Measurements from ENCODE around the gene FBXW8.

Gene FBXW8

DNA sequence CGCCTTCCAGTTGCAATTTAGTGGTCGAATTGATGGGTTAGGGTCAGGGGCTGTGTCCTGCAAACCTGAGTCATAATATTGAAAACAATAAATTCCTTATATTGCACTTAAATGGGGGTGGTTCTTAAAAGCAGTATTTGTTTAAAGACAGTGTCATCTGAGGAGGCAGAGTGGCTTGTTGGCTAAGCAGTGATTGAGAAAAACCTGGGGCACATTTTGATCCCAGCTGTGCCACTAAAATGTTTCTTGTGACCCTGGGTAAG is 48.4 kb downstream of the FBXW8 start:
- no peak for FAIRE-seq

DNA sequence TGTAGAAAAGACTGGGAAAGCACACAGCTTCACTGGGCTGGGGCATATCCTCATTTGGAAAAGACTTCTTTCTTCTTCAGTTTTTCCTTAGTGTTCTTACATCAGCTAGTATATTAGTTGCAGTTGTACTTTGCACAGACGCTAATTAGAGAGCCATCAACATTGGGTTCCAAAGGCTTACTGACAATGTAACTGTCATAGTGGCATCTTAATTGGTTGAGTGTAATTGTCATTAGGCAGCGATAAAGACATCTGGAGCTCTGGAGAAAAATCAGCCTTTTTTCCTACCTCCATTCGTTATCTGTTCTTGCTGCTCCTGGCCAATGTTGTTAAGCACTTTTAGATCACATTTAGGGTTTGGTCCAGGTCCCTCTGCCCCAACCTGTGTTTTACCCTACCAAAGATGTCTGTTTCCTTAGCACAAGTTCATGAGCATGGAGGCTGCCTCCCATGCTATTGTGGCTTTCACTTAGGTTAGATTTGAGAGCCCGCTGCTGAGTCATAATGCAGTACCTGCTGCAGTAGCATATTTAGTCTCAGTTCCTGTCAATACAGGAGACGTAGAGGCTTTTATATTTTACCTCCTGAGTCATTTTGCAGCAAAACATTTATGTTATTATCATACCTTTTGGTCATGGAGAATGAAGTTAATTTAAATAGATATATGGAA is 49.2 kb downstream of the FBXW8 start:
- FAIRE-seq = no peak

DNA sequence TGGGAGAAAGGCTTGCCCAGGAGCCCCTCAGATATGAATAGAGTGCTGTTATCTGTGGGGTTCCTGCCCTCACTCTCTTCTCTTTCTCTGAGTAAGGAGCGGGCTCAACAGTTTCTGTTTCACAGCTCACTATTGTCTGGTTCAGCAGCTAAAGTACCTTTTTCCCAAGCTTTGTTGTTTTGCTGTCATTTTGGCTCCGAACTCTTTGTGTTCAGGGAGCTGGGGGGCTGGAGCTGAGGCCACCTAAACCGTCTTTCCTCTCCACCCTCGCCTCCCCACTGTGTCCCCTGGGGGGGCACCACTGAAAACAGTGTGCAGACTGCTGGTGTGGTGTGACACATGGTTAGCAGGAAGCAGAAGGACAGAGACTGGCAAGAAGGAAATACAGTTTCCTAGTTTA is 51.4 kb downstream of the FBXW8 start:
- no peak for FAIRE-seq

DNA sequence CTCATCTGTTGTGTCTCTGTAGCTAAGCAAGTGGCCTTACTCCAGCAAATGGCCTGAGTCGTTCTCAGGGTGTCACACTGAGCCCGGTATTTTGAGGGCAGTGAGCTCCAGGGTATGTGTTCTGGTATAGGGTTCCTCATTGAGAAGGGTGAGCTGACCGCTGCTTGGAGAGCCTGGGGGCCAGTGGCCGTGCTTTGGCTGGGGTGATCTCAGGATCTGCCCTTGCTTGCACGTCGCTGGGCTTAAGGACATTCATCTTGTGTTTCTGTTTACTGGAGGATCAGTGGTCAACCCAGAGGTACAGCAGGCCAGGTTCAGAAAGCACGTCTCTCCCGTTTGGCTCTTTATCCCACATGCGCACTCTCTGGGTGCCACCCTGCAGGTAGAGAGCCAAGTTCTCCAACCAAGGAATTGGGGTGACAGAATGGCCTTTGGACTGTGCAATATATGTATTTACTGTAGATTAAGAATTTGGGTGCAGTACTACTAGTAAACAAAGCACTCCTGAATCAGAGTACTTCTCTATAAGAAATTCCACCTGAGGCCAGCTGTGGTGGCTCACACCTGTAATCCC is 52.1 kb downstream of the FBXW8 start:
- no peak for FAIRE-seq

DNA sequence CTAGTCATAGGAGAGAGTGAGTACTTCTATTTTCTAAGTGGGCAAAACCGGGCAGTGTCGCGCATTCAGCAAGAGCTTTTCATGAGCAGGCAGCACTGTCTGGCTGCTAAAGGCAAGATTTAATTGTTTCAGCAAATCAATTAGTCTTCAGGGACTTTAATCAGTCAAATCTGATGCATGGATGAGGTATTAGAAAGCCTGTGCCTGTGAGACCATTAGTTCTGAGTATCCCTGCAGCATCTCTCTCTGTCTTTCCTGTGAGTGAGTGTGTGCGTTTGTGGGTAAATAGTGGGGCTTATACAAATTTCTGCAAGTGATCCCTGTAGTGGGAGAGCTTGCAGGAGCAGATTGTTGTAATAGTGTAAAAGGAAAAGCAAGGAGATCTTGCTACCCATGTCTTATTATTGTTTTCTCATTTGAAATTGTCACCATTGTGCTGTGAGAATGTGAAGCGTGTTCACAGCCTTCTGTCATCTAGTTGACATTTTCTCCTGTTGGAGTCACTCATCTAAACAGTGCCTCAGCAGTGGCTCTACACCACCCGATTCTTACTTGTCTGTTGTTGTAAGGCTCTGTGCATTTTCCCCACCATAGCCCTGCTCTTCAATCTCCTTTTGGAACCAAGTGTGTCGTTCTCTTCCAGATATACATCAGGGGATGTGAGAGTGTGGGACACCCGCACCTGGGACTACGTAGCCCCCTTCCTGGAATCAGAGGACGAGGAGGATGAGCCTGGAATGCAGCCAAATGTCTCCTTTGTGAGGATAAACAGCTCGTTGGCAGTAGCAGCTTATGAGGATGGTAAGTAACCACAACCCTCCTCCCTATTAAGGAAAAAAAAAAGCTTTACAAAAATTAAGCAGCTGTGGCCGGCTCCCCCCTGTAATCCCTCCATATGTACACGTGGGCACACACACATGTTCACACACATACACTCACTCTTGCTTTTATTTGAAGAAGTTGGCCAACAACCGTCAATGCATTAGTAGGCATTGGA is 53.6 kb downstream of the FBXW8 start:
- no peak for FAIRE-seq

DNA sequence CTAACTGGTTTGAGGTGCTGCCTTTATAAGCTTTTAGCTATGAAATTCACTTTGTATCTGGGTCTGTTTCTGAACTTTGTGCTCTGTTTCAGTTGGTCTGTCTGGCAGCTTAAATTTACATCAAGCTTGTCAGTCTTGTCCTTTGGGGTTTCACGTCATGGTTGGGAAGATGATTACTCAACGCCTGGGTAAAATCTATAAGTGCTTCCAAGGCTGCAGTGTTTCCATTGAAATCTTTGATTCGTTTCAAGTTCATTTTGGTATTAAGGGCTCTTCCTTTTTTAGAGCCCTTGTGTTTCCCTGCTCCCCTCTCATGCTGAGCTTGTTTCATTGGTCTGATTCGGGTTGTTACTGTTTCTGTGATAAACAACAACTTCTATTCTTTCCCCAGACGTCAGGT is 58.2 kb downstream of the FBXW8 start:
- no peak for FAIRE-seq

DNA sequence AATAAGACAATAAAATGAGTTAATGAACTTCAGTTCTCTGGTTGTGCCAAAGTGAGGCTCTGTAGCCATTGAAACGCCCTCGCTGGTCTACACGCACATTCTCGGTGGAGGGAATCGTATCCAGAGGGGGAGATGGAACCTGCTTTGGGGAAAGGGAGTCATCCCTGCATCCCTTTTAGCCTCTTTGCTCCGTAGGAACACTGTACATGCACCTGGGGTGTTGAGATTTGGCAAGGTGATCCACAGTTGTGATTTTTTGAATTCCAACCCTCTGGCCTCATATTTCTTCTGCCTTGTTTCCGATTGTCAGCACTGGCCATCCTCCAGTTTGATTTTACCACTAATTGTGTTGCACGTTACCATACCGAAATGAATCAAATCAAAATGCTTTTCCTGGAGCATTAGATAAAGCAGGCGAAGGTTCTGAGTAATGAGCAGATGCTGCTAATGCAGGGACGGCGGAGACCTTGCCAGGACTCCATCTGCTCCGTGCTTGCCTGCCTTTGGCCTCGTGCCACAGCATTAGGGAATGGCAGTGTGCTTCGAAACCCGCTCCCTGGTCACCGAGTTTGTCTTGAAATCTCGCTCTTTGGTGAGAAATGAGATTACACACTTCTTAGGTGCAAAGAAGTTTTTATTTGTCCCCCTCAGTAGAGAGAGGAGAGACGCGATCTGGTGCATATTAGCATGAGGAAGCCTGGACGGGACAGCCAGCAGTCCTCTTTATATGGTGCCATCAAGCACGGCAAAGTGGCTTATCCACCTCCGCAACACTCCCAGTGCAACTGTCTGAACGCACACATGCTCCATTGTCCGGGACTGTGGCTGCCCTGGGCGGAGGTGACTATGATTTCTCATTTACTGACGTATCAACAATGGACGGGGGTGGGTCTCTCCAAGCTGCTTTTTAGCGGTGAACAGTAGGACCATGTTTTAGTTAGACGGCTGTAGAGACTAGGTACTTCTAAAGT is 59.1 kb downstream of the FBXW8 start:
- no peak for FAIRE-seq

DNA sequence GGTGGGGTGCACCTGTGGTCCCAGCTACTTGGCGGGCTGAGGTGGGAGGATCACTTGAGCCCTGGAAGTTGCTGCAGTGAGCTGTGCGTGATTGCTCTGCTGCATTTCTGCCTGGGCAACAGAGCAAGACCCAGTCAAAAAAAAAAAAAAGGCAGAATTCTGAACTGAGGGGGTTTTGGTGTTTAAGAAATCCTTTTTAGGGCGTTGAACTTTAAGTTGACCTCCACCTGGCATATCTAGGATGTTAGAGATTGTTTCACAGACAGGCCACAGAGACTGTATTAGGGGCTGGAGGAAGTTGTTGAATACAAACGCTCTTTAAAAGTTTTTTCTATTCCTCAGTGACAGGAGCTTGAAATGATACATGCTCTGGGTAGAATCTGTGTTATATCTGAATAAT is 60.5 kb downstream of the FBXW8 start:
- no peak for FAIRE-seq

DNA sequence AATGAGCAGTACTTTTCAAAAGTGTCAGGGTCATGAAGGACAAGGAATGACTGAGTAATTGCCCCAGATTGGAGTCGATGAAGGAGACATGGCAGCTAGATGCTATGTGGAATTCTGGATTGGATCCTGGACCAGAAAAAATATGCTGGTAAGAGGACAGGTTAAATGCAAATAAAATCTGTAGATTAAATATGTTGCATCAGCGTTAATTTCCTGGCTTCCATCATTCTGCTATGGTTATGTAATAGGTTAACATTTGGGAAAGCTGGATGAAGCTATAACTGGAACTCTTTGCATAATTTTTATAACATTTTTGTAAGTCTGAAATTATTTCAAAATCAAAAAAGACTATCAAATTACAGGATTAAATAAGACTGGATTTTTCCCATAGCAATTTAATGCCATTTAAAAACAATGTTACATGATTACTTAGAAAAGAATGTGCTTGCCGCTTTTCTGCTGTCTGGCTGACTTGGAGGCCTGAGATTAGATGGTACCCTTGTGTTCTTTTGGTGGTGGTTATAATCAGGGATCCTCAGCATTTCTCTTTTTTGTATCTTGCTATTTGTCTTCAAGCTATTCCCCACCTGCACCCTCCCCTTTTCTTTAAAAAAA is 65.1 kb downstream of the FBXW8 start:
- FAIRE-seq = no peak

DNA sequence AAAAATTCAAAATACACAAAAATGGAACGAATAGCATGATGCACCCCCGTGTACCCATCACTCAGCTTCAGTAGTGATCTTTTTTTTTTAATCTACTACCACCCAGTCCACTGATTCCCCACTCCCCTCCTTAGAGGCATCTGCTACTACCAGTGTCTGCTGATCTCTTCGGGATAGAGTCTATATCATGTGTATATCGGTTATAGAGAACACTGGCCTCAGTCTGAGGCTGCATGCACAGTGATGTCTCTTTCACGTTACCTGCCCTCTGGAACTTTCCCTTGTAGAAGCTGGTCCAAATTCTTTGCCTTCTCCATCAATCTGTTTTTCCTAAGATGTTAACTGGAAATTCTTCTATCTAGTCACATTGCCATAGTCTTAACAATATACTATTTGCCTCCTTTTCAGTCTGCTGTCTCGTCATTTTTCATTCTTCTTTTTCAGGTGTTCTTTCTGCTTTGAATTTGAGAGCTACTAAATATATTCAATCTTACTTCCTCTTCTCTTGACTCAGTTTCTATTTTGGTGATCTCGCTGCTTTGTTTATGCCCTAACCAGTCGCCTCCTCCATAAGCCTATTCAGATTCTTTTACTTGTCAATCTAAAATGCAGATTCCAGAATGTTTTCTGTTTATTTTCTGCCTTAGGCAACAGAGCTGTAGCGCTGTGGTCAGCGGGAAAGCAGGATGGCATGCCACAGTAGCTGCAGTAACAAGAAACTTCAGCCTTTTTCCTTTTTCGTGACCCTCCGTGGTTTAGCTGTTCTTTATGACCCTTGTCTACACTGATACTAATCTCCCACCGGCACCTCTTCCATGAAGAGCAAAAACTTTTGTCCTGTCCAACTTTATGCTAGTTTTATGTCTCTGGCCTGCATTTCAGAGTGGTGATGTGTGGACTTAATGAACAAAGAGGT is 67.0 kb downstream of the FBXW8 start:
- no peak for FAIRE-seq

DNA sequence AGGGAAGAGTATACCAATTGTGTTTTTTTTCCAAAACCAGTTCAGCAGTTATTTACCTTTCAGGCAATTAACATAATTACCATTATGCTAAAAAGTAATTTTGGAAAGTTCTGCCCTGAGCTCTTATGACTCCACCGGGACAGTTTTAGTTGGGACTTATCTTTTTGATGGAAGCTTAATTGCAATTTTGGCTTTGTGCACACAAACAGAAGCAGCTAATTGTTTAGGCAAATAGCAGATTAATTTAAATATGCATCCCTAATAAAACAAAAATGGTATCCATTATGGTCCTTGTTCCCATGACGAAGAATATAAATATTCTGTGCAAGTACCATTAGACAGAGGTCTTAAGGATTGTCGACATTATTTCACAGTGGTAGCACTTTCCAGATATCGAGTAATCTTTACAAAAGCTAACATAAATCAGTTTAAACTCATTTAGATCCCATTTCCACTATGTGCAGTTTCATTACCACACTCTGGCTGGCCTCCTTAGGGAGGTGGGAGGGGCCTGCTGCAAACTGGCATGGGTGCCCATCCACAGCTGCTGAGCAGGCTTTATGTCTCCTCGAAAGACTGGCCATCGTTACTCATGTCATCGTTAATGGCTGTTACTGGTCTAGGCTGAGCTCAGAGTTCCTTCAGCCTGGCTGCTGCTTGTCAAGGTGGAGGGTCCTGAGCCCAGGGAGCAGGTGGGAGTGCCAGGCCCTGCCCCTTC is 68.2 kb downstream of the FBXW8 start:
- FAIRE-seq = no peak

DNA sequence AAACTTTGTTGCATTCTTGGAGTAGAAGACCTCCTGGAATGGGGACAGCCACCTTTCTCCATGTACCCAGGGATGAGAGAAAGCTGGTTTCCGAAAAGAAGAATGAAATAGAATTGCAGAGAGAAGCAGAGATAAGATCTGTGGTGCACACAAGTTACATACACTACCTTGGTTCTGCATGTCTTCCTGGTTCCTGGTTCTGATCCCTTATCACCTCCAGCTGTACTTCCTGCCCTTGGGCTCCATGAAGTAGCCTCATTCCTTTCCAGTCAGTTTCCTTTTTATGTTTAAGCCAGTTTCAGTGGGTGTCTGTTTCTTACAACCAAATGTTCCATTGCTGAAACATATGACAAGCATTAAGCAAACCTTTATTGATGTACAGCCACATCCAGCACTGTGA is 69.3 kb downstream of the FBXW8 start:
- FAIRE-seq = no peak

DNA sequence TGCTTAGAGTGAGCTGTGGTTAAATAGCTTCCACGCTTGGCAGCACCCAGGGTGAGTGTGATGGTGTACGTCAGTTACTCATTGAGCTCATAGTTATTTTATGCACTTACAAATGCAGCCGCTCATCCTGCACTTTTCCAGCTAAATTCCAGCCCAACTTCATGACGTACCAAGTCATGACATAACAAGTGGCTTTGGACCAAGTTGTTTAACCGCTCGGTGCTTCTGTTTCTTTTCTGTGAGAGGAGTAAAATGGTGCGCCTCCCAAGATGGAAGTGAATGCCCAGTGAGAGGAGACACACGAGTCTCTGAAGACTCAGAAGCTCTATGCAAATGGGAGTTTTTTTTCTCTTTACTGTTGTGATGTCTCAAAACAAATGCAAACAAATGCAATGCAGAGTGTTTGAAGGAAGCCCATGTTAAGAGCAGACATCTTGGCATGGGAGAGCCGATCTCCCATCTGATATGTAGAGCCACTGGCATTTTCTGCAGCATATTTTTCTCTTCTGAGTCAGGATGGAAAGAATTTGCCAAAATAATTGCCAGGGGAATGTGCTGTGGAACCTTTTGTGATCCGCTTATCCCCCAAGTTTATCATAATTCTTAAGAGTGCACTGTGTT is 72.2 kb downstream of the FBXW8 start:
- FAIRE-seq = no peak

DNA sequence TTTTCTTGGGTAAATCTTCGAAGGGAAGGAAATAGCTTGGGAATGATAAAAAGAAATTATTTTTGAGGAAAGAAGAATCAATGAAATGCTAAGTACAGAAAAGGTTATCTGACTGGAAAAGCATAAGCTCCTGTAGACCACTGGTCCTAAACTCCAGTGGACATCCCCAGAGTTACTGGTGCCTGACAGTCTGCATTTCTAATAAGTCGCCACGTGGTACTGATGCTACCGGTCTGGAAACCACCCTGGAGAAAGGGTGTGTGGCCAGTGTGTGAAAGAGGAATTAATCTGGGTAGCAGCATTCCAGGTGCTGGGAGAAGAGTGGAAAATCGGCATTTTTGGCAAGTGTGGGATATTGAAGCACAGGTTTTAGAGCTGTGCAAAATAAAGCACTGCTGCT is 73.3 kb downstream of the FBXW8 start:
- no peak for FAIRE-seq

DNA sequence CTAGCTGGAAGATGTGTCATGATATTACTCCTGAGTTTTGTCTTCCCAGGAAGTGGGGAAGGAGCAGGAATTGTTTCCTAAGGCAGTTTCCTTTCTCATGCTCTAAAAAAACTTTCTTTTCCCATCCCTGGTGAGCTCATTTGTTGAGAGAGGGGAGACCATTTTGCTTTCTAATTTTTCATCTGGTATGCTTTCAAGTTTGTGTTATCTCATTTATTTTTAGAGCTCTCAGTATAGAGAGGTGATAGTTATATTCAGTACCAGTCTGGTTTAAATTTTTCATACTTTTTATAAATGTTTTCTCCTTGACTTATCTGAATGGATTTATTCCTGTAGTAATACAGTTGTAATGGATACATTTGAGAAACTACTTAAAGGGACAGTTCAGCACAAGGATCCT is 79.6 kb downstream of the FBXW8 start:
- no peak for FAIRE-seq

DNA sequence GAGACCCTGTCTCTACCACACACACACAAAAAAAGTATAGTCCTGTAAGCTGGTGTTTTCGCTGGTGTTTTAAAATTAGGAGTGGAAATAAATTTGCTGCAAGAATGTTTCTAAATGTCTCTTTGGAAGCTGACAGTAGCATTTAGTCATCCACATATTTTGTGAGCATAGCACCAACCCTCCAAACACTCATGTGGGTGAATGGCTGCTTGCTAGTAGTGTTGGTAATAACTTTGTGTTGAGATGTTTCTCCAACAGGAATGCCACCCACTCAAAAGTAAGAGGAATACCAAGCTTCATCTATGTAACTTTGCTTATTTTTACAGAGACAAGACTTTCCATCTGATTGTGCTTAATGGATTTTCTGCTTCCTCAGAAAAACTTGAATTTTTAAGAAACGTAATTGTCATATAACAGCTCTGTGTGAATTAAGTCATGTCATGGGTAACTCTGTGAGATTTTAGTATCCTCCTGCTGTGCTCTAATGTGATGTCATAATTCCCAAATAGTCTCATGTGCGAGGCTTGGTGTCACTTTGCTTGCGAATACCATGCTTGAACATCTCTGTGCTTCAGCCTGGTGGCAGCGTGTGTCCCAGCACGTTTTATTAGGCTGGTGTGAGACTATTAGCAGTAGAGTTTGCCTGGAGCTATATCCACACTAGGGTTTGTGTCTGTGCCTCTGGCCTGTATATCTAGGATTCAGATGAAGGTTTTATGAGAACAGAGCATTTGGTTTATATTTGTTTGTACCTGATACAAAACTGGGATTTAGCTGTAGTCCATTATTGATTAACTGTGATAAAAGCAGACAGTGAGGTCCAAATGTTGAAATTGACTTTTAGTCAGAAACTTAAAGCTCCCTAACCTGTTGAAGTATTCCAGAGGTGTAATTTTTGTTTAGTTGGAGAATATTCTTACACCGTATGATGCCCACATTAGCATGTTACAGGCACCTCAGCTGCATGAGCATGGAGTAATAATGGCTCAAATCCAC is 80.5 kb downstream of the FBXW8 start:
- FAIRE-seq = no peak

DNA sequence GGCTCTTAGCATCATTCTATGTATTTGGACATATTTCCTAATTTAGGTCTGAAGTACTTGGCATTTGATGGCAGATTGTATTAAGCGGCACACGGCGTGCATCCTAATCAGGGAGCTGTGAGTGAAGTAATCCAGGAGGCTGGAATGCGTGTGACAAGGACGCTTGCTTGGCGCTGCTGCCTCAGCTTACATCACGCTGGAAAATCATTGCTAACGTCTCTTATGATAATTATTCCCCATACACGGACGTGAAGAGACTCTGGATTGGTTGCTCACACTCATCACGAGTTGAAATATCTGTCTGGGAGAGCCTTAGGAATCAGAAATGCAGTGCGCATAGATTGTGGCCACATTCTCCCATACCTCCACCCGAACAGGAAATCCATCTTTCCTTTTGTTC is 85.3 kb downstream of the FBXW8 start:
- FAIRE-seq = no peak

DNA sequence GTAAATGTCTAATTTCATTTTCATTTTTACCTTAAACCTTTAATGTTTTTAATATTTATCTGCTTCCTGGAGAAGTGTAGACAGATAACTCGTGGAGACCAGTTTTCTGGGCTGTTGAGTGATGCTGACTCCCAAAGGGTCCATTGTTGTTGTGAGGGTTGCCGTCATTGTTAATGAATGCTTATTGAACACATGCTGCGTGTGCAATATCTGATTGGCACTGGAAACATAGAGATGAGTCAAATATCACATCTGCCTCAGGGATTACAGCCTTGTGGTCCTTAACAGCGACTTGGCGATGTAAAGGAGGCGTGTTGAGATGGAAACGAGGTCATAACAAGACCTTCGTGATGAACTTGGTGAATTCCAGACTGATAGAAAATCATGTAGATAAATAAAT is 85.9 kb downstream of the FBXW8 start:
- no peak for FAIRE-seq

DNA sequence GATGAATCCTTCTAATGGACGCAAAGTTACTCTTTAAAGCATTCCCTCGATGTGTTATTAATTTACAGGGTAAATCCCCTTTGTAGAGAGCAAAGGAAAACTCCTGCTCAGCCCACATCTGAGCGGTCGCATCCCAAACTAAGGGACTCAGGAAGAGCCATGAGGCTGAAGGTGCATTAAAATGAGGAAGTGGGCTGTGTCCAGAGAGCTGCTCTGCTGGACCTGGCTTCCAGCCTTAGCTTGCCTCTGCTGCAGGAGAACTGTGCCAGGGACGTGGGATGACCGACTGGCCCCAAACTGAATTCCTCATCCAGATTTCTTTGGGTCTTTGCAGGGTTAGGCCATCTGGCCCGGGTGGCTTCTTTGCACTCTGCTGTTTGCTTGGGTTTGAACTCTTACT is 88.3 kb downstream of the FBXW8 start:
- no peak for FAIRE-seq

Measured in colon (tissue), 2 donors.